HG02943 (cell line): ENCODE measurements around the gene NR4A2.

Experiments used
- ATAC-seq: cut with Tn5 transposase; IDR thresholded peaks from one replicate; pipeline ENCODE4 v1.9.1; 2021; ENCODE audit warnings: mild to moderate bottlenecking, low read depth, moderate library complexity; ENCODE audit not compliant: unreplicated experiment

NR4A2 gene

DNA sequence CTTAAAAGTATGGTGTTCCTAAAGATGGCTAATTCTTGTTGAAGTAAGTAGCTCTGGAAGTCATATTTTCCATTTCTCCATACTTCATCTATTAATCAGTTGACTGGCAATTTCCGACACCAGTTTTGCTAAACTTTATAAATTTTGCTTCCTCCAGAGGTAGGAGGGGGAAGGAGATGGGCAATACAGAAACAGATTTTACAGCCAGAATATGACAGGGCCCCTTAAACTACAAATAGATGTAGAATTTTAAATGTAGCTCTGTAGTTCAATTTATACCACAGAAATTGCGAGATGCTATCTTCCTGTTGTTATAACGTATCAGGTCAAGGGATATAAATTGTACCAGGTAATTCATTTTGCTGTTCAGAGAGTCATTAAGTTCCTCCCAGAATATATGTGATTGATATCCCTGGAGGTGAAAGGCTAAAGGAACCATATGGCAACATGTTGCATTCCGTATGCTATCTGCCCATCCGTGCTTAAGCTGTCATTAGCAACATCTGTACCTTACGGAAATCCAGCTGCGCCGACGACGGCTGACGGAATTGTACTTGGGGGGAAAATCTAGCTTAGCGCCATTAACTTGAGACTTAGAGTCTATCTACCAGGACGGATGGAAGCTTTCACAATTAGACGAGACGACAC, 8.4 kb upstream of the NR4A2 start:
- no peak for ATAC-seq

DNA sequence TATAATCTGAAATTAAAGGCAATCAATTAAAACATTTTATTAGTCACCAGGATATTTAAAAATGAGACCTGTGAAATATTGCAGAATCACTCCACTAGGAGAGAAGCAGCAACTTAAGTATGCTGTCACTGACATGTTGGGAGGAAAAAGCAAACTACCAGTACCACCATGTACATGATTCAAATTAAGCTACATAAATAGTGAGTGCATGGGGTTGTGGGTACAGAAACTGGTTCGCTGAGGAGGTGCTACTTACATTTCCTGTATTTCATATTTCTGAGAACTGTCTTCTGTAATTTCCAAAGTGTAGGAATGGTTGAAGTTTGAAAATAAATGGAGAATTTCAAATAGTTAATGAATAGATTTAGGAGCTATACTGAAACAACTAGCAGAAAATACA, 7.9 kb upstream of the NR4A2 start:
- ATAC-seq = no peak

DNA sequence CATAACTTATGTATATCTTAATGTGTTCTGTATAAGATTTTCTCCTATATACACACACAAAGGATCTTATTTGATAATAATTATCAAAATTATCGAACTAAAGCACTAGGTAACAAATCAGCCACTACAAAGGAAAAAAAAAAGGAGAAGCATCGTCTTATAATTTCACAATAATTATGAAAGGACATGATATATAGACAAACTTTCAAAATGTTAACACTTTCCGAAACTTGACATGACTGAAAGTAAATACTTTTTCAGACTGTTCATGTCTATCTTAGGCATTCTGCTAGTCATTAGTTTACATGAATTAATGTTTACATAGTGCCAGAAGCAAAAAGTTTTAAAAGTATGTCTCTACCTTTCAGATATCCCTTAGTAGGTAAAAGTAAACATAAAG, 7.3 kb upstream of the NR4A2 start:
- no peak for ATAC-seq

DNA sequence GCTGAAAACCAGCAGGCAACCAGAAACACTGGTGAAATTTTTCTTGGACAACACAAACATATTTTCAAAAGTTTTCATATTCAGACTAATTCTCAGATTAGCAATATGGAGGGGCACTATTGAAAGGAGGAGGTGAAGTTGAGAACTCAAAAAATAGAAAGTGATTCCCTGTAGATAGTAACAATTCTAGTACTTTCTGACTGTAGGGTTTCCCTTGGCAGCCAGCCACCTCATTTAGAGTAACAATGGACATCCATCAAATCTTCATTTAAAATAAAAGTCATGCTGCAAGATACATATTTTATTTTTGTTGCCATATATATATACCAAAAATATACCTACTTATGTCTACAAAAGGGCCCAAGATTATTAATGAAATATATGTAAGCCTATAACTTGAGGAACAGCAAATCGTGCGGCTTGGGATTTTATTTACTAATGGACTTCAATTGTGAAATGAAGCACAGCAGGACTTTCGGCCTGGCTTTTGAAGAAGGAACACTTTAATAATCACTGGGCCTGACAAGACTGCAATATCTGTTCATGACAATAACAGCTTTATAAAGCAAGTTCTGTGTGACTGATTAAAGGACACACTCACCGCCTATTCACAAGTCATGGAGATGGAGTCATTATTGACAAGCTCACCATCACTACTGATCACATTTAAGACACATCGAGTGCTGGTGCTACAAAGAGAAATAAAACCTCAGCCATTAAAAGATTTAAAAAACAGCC, 6.8 kb upstream of the NR4A2 start:
- ATAC-seq = no peak

DNA sequence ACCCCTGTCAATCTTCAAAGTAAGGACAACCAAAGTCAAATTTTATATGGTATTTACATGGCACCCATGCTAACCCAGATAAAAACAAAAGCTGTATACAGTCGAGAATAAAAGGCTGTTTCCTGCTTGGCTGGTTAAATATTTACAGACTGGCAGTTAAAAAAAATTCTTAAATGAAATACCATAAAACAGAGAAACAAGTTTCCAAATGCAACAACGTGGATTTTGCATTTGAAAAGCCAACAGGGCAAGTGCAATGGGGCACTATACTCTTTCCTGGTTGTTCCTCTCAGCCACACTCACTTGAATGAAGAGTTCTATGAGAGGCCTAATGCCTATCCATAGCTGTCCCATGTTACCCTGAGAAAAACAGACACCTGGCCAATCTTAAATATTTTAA, 6.1 kb upstream of the NR4A2 start:
- no peak for ATAC-seq

DNA sequence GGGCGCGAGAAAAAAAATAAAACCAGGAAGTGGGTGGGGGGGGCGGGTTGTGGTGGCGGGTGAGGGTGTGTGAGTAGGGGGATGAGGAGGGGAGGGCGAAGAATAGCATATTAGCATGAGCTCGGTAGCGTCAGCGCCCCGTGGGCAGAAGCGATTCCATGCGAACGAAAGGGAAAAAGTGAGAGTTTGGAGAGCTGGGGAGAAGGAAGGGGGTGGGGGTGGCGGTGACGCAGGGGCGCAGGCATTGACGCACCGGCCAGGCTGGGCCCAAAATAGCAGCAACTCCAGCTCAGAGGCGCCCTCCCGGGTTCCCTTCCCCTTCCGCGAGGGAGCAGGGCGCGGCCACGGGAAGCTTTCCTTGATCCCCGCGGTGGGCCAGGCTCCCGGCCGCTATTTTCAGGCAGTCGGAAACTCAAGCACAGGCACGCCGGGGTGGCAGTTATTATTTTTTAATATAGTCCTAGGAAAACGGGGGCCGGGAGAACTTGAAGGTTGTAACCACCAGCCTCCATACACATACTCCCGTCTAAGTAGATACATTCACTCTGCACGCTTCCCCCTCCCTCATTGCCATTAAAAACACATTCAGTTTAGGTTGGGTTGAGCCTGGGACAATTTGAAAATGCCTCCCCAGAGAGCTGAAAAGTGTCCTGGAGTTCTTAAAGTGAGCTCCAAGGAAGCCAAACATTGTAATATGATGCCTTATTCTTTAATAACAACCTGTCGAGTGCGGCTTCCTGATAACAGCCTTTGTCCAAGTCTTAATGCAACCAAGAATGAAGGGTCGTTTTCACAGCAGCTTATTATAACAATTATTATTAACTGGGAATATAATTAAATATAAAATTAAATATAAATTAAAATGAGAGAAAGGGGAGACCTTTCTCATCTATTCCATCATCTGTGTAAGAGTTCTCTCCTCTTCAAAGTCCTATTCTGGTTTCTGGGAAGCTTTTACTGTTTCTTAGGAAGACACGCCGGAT, 2.3 kb upstream of the NR4A2 start:
- ATAC-seq = peak; percentile 9

DNA sequence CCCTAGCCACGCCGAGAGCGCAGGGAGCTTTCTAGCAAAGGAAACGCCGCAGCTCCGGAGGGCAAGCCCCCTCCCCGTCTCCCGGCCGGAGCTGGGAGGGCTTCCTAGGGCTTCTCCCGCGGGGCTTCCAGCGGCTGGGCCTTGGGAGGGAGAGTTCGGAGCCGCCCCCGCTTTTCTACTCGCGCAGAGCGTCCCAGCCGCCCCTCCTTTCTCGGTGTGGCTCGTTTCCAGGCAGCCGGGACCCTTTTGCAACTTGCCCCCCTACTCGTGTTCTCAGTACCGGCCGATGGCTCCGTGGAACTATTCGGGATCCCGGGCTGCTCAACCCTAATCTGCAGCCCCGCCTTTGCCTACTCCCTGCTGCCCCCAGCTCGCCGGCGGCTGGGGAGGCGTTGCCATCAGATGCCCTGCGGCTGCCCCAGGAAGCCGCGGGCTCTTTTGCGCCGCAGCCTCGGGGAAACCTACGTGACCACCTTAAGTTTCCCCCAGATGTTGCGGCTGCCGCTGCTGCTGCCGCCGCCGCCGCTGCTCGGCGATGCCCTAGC, 1.5 kb upstream of the NR4A2 start:
- ATAC-seq = peak; percentile 43

DNA sequence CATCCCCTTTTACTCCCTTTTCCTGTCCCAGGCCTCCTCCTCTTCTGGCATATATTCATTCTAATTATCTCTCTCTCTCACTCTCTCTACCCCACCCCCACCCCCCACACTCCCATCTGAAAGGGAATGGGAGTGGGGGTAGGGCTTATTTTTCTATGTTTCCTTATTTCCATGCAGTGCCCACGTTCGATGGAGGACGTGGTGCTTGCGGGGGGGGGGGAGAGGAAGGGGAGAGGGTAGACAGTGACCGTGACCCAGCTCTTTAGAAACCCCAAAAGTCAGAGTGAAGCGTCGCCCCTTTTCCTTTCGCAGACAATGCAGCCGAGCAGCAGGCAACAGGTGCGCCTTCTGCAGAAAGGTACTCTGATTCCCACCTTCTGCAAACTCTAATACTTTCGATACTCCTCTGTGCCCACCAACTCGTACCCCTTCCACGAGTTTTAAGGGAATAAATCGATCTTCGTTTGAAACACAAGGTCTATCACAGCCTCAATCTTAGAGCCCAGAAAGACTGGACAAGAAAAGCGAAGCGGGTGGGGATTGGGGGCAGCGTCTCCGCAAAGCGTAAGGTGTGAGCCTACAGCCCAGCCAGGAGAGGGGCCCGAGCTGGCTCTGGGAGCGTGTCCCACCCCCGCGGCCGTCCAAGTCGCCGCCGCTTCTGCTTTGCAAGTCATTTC, 891 bp upstream of the NR4A2 start:
- ATAC-seq = peak; percentile 19

DNA sequence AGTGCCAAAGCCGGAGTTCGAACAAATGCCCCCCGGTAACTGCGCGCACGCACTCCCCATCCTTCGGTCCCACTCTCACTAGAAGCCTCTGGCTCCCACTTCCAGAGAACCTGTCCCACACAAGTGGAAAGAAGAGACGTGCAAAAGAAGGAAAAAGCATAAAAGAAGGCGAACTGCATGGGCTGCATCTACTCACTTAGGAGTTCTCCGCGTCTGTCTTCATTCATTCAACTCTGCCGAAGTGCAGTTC, 312 bp downstream of the NR4A2 start:
- peak; percentile 6 for ATAC-seq

DNA sequence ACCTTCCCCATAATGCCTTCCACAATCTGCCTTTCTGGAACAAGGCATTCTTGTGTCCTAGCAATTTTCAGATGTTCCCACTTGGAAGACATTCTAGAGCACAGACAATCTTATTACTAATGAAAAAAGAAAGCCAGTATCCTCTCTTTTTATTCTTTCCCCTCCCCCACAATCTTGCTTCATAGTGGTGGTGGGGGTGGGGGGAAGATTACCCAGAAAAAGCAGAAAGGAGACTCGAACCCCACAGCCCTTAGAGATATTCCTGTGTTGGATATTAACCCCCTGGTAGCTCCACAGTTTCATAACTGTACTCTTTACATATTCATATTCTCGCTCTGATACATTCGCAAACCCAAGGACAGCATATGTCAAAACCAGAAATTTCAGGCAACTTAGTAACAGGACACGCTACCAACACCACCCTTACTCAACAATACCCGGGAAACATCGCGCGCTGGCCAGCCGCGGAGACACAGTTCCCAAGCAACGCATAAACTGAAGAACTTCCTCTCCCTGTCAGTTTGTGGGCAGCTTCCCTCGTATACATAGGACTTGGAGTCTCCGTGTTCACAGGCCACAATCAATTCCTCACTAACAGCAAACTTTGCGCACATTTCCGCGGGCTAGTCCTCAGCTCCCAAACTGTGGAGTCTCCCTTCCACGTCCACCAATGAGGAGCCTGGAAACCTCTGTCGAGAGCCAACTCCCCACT, 793 bp downstream of the NR4A2 start:
- ATAC-seq = no peak

DNA sequence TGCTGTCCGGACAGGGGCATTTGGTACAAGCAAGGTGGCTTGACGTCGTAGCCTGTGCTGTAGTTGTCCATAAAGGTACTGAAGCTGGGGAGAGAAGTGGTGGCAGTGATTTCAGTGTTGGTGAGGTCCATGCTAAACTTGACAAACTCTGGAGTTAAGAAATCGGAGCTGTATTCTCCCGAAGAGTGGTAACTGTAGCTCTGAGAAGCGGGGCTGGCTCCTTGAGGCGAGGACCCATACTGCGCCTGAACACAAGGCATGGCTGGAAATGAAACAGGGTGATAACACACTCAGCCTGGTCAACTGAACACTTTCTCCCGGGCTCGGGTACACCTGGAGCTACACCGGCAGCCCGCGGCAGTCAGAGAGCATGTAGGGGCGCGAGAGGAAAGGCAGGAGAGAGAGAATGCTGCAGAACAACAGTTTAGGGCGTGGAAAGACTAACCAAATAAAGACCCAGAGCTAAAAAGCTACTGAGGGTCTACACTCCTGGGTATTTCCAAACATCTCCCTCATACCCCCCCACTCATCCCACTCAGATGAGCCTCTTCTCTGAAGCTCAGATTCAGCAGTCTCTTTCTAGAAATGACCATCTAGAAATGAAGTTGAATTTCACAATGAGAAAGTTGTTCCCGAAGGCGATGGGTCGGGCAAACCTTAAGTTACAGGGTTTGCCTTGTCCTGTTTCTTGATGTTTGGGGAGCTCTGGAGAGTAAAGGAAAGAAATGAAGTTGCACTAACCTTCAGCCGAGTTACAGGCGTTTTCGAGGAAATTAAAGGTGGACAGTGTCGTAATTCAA, 2.4 kb downstream of the NR4A2 start:
- ATAC-seq = no peak

DNA sequence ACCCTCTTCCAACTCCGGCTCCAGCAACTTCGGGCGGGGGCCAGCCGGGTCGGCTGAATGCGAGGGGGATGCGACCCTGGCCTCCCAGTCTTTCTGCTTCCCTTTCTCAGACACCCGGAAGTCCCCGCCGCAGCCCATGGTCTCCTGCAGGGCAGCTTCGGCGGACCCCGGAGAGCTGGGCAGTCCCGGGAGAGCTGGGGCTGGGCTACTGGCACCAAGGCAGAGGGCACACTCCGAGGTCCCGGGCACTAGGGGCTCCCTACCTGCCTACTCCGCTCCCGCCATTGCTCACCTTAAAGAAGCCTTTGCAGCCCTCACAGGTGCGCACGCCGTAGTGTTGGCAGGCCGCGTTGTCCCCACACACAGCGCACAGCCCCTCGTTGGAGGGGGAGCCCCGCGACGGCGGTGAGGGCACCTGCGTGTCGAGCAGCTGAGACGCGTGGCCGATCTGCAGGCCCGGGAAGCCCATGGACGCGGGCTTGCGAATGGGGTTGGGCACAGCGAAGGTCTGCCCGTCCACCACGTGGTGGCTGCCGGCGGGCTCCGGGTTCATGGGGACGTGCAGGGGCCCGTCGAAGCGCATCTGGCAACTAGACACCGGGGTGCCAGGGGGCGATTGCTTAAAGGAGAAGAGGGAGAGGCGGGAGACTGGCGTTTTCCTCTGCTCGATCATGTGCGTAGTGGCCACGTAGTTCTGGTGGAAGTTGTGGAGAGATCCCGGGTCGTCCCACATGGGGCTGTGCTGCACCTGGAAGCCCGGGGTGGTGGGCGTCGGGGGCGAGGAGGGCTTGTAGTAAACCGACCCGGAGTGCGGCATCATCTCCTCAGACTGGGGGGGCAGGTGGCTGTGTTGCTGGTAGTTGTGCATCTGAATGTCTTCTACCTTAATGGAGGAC, 3.2 kb downstream of the NR4A2 start:
- ATAC-seq = no peak

DNA sequence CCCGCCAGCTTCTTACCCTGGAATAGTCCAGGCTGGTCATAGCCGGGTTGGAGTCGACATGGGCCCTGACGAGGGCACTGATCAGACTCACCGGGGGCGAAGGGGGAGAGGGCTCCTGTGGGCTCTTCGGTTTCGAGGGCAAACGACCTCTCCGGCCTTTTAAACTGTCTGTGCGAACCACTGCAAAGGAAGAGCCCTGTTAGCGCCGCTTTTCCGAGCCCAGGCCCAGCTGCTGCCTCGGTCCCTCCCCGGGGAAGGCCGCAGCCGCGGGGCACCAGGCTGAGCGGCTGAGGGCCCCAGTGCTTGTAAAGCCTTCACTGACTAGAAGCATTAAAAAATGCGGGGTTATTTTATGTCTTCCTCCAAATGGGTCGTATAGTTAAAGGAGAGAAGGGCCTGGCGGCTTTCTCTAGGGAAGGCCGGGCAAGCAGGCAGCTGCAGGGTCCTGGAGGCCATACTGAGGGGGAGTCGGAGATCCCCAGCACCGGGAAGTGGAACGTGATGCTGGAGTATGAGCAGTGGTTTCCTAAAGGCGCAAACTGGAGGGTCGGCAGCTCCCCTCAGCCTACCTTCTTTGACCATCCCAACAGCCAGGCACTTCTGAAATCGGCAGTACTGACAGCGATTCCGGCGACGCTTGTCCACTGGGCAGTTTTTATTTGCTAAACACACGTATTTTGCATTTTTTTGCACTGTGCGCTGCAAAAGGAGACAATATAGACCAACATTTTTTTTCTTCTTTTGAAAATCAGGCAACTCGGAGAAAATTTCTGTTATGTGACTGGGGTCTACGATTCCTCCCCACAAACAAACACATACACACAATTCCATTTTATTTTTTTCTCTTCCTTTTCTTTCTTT, 4.5 kb downstream of the NR4A2 start:
- ATAC-seq = no peak

DNA sequence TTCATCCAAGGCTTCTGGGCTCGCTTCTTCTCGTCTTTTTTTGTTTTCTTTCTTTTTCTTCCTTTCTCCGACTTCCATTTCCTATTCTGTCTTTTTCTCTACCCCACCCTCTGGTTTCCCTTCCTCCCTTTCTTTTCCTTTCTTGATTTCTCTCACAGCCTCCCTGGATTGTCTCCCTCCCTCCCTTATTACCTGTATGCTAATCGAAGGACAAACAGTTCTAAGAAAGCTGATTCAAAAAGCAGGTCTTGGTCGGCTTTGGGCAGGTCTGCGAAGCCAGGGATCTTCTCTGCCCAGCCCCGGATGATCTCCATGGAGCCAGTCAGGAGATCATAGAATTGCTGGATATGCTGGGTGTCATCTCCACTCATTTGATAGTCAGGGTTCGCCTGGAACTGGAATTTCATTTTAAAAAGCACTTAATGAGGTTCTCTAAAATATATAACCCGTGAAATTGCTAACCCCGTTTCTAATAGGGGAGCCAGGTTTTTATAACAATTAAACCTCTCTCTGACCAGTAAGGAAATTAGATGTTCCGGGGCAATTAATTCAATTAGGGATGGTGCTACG, 5.9 kb downstream of the NR4A2 start:
- ATAC-seq = no peak

DNA sequence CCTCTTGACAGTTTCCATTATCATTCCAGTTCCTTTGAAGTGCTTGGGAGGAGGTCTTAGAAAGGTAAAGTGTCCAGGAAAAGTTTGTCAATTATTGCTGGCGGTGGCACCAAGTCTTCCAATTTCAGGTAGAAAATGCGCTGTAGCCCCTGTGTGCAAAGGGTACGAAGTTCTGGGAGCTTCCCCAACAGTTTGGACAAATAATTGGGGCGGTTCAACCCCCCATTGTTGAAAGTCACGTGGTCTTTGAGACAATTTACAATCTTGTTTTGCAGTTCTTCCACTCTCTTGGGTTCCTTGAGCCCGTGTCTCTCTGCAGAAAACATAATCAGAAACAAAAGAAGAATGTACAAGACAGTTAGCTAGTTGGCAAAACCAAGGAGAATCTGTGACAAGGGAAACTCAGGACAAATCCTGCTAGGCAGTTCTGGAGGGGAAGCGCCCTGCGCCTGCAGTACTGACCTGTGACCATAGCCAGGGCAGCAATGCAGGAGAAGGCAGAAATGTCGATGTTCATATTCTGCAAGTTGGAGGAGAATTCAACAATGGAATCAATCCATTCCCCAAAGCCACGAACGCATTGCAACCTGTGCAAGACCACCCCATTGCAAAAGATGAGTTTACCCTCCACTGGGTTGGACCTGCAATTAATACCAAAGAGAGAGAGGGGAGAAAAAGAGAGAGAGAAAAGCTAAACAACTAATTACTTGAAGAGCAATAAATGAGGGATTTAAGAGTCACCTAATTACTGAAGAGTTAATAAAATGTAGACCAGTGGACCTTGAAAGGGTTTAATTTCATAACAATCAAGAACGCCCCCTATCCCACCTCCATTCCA, 6.6 kb downstream of the NR4A2 start:
- ATAC-seq = no peak

DNA sequence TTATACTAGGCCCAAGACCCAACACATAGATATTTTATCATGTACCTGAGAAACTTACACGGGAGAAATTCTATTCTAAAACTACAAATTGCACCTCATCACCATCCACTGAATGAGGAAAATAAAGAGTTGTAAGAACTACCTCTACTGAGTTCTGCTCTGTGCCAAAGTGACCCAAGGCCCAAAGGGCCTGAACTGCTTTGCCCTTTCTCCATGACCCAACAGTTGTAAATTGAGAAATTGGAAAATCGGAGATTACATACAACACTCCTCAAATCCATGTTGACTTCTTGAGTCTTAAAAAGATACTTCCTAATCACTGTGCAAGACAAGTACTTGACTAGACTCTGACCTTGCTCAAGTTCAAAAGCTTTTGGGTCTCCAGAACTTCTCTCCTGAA, 8.8 kb downstream of the NR4A2 start:
- ATAC-seq = no peak
